GM19035 (cell line): ENCODE data around the gene ZNF560.
"Not testable (repeated sequence)": the region's sequence is repeated elsewhere in the genome, so short reads cannot be mapped to it uniquely, and the experiment has no call there.

Experiments used
- ATAC-seq: cut with Tn5 transposase; IDR thresholded peaks from one replicate; pipeline ENCODE4 v1.9.1; 2021; ENCODE audit not compliant: unreplicated experiment

Gene ZNF560

GRCh38 chr19:9498183-9498902, at the start of gene ZNF560:
ZNF560 (minus strand) TSS chr19:9498616; CDS start chr19:9475313, 23,303 bp downstream.
- no peak for ATAC-seq

GRCh38 chr19:9547870-9548269, 49.5 kb upstream of the ZNF560 start:
- ATAC-seq = no peak

- not testable (repeated sequence) for ATAC-seq
Measured at GRCh38 chr19:9541281-9541680, 42.9 kb upstream of the ZNF560 start.

GRCh38 chr19:9539921-9540320, 41.5 kb upstream of the ZNF560 start:
- ATAC-seq = not testable (repeated sequence)

GRCh38 chr19:9539201-9539600, 40.8 kb upstream of the ZNF560 start:
- ATAC-seq = not testable (repeated sequence)

- no peak for ATAC-seq
Measured at GRCh38 chr19:9538183-9539058, 40.0 kb upstream of the ZNF560 start, which contains the start of gene ZNF426. ZNF426 (minus strand) TSS chr19:9538645; CDS start chr19:9536232, 2,413 bp downstream.

GRCh38 chr19:9535934-9536333, 37.5 kb upstream of the ZNF560 start:
- no peak for ATAC-seq

- no peak for ATAC-seq
Measured at GRCh38 chr19:9531933-9532332, 33.5 kb upstream of the ZNF560 start.

- no peak for ATAC-seq
Measured at GRCh38 chr19:9528757-9529336, 30.4 kb upstream of the ZNF560 start.

- ATAC-seq = no peak
Measured at GRCh38 chr19:9523885-9524474, 25.6 kb upstream of the ZNF560 start.

- ATAC-seq = no peak
Measured at GRCh38 chr19:9507285-9507684, 8.9 kb upstream of the ZNF560 start.

GRCh38 chr19:9500796-9501195, 2.4 kb upstream of the ZNF560 start:
- no peak for ATAC-seq

GRCh38 chr19:9494096-9494495, 4.3 kb downstream of the ZNF560 start:
- ATAC-seq = no peak

- ATAC-seq = no peak
Measured at GRCh38 chr19:9487016-9487415, 11.4 kb downstream of the ZNF560 start.

- no peak for ATAC-seq
Measured at GRCh38 chr19:9485140-9485539, 13.3 kb downstream of the ZNF560 start.

- ATAC-seq = no peak
Measured at GRCh38 chr19:9474975-9475374, 23.4 kb downstream of the ZNF560 start.

GRCh38 chr19:9467161-9467560, 31.3 kb downstream of the ZNF560 start:
- ATAC-seq = no peak

- ATAC-seq = no peak
Measured at GRCh38 chr19:9461938-9462337, 36.5 kb downstream of the ZNF560 start.

GRCh38 chr19:9456018-9456689, 42.3 kb downstream of the ZNF560 start:
- no peak for ATAC-seq

GRCh38 chr19:9453953-9454352, 44.5 kb downstream of the ZNF560 start:
- ATAC-seq = no peak

GRCh38 chr19:9445037-9445436, 53.4 kb downstream of the ZNF560 start:
- no peak for ATAC-seq
